Measurements from ENCODE around the gene IGSF11.
"Not testable (repeated sequence)": the region's sequence is repeated elsewhere in the genome, so short reads cannot be mapped to it uniquely, and the experiment has no call there.

The IGSF11 gene, protein sequence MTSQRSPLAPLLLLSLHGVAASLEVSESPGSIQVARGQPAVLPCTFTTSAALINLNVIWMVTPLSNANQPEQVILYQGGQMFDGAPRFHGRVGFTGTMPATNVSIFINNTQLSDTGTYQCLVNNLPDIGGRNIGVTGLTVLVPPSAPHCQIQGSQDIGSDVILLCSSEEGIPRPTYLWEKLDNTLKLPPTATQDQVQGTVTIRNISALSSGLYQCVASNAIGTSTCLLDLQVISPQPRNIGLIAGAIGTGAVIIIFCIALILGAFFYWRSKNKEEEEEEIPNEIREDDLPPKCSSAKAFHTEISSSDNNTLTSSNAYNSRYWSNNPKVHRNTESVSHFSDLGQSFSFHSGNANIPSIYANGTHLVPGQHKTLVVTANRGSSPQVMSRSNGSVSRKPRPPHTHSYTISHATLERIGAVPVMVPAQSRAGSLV

DNA sequence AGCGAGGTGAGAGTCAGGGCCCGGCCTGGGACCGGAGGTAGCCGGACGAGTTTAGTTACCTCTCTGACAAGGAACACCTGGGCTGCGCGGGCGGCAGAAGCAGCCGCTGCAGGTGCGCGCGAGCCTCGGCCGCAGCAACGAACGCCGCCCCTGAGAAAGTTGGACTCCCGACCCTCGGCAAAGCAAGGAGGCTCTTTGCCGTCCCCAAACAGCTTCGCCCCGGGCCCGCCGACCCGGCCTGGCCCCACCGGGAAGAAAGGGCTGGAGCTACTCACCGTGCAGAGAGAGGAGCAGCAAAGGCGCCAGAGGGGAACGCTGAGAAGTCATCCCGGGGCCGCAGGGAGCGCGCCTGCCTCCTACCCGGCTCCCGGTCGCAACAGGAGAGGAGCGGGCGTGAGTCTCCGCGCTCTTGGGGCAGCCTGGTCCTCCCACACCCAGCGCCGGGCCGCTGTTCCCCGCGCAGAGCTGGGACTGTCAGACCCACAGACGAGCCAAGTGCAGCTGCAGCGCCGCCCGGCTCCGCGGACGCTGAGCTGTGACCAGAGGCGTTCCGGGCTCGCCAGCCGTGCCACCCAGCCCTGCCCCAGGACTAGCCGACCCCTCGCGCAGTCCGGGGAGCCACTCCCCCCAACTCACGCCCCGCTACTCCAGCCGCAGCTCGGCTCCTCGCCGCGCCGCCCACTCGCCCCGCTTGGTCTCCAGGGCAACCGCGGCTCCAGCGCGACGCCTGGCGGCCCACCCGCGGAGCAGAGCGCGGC lies at the start of gene IGSF11:
TSS of gene IGSF11 (minus strand) at position 591 of the 758 bp plus-strand sequence. CDS start at position 327, 264 bp downstream.
- peak; percentile 7 for DNase-seq

DNA sequence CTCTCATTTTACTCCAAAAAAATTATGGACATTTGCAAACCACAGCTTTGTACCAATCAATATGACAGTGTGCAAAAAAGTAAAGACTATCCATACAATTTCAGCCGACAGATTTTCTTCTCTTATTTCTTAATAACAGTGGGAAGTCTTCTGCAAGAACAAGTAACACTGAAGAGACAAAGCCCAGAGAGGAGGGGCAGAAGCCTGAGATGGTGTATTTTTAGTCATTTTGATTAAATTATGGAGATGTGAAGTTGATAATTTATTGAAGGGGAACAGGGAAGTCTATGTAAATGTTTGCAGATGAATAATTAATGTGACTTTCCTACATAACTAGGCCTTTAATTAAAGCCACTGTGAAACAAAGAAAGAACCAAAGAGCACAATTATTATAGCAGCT lies 45.7 kb upstream of the IGSF11 start:
- DNase-seq = no peak

DNA sequence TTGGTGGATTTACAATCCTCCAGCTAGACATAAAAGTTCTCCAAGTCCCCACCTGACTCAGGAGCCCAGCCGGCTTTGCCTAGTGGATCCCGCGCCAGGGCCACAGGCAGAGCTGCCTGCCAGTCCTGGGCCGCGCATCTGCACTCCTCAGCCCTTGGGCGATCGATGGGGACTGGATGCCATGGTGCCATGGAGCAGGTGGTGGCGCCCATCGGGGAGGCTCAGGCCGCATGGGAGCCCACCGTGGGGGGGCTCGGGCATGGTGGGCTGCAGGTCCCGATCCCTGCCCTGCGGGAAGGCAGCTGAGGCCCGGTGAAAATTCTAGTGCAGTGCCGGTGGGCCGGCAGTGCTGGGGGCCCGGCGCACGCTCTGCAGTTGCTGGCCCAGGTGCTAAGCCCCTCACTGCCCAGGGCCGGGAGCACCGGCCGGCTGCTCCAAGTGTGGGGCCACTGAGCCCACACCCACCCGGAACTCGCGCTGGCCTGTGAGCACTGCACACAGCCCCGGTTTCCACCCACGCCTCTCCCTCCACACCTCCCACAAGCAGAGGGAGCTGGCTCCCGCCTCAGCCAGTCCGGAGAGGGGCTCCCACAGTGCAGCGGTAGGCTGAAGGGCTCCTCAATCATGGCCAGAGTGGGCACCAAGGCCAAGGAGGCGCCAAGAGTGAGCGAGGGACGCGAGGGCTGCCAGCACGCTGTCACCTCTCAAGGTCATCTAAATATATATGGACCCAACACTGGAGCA lies 38.8 kb upstream of the IGSF11 start:
- no peak for DNase-seq

GRCh38 chr3:119072451-119072850 lies 37.8 kb upstream of the IGSF11 start:
- not testable (repeated sequence) for DNase-seq

- no peak for DNase-seq
Observed at GRCh38 chr3:119069725-119070124, 35.1 kb upstream of the IGSF11 start.

DNA sequence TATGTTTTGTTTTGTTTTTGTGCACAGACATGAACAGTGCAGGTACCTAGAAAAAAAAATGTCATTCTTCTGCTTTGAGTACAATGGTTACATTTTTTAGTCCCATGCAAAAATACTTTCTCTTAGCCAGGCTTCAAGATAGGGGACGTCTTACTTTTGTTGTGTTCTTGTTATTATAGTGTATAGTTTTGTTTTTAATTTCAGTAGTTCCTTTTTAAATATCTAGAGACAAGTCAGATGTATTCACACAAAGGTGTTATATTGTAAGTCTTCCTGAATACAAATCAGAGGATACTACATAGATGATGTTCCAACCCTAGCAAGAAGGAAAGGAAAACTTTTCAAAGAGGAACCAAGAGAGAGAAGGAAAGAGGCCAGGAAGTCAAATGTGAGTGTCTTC lies 28.8 kb upstream of the IGSF11 start:
- no peak for DNase-seq

DNA sequence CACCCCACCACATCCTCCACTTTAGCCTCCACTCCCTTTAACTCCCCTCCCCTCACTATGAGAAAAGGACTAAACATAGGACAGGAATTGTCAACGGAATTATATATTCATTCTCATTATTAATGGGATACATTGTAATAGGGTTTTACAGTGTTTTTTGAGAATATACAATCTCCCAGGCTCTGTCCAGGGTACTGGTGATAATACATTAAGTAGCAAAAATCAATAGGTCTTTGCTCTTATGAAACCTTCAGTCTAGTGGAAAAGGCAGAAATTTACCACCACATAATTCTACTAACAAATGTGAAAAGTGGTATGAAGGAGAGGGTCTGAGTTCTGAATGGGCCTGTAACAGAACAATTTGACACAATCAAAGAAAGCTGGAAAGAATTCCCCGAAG lies 28.2 kb upstream of the IGSF11 start:
- DNase-seq = no peak

GRCh38 chr3:119044593-119044992 lies 9.9 kb upstream of the IGSF11 start:
- no peak for DNase-seq

DNA sequence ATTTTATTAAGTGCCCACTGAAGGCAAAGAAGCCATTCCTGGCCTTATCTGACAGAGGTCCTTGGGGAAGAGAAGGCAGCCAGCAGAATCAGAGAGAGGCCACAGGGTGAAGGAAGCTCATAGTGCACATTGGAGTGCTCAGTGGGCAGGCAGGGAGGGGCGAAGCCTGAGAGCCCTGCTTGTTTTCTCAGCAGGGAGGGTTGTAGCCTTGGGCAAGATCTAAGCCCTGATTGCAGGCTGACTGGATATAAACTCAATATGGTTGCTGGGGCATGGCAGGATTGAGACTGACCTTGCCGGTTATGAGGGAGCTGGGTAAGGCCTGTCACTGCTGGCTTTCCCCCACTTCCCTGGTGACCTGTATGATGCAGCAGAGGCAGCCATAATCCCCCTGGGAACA lies 7.5 kb upstream of the IGSF11 start:
- DNase-seq = no peak

GRCh38 chr3:119035014-119035346 lies 334 bp upstream of the IGSF11 start:
- DNase-seq = no peak

- no peak for DNase-seq
Observed at GRCh38 chr3:119033393-119034255, 1.0 kb downstream of the IGSF11 start.

GRCh38 chr3:119025171-119025795 lies 9.4 kb downstream of the IGSF11 start:
- no peak for DNase-seq

DNA sequence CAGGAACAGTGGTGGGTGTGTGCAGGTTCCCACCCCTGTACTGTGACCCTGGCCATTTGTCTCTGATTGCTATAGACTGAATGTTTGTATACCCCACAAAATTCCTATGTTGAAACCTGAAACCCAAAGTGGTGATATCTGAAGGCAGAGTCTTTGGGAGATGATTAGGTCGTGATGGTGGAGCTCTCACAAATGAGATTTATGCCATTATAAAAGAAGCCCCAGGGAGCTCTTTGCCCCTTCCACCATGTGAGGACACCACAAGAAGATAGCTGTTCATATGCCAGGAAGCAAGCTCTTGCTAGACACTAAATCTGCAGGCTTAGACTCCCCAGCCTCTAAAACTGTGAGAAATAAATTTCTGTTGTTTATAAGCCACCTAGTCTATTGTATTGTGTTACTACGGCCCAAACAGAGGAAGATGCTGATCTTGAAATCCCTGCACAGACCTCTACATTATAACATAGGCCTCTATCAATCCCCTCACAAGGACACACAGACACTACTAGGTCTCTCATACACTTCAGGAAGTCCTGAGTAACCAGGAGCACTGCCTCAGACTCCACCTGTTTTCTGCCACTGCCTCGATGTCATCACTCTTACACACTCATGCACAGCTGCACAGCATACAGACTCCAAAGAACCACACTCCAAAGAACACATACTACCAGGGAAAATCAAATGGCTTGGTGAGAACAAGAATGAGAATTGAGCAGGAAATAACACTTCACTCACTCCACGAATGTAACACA lies 14.7 kb downstream of the IGSF11 start:
- no peak for DNase-seq

GRCh38 chr3:119018690-119019463 lies 15.8 kb downstream of the IGSF11 start:
- DNase-seq = no peak

DNA sequence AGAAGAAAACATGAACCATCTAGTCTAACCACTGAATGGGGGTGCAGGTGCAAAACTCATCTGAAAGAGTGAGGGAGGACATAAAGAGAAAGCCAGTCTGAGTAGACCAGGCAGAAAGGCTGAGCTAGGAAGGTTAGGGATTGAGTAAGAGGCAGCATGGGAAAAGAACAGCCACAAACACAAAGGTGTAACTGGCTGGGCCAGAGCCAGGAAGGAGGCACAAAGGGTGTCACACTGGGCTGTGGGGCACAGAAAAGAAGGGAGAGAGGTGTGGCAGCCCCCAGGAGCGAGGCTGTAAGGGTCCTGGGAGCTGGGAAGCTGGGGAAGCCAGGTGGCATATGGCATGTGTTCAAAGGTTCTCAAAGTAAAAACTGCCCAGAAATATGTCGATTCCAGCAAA lies 18.7 kb downstream of the IGSF11 start:
- DNase-seq = no peak

DNA sequence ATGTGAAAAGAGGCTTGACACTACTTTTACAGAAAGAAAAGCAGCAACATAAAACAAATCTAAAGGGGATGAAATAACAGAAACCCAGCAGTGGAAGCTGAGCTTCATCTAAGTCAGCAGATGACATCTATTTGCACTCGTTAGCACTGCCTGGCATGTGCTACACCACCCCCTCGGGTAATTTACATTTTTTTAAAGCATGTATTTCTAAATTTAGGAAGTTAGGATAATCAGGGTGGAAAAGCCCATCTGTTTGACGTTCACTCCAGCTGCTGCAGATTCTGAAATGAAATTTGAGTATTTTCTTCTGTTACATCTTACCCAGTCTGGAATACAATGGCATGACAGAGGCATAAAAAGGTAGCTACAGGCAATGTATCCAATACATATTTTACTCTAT lies 20.7 kb downstream of the IGSF11 start:
- DNase-seq = no peak

DNA sequence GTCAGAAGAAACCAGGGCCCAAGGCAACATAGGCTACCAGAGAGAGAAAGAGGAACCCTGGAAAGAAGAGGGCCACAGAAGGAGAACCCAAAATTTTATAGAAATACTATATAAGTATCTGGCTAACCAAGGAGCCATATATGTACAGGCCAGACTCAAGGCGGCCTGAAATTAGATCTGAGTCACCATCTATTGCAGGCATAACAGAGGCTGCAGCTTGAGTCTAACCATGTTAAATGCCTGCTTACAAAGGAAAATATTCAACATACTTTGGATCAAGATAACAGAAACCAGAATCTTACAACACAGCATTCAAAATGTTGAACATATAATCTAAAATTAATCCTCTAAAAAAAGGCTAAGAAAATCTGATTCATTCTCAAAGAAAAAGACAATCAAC lies 23.1 kb downstream of the IGSF11 start:
- DNase-seq = no peak

GRCh38 chr3:118997190-118997589 lies 37.5 kb downstream of the IGSF11 start:
- DNase-seq = no peak

DNA sequence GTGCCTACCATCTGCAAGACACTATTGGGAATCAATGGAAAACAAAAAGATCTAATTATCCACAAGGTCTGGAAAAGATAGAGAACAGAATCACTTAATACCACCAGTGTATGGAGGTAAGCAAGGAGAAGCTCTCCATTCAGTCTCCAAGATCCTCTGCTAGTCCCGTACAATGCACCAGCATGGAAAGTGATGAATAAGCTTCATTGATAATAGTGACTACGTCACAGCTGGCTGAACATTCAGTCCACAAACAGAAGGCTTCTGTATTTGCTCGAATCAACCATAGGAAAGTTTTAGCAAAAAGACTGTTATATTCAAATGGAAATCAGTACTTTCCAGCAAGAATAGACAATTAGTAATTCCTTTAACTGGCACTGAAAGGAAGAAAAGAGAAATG lies 42.9 kb downstream of the IGSF11 start:
- no peak for DNase-seq

- DNase-seq = no peak
Observed at GRCh38 chr3:118990823-118991560, 43.7 kb downstream of the IGSF11 start.

Measured in HCEC 1CT (cell line).